ENCODE results near the gene DHDDS. TPM values are rescaled to one million over a fixed set of nuclear protein-coding genes. Genes with fewer than 3 reads are reported as not detected.

Gene DHDDS
- total RNA-seq, 1 donor from 2014 or later = 50.4 TPM

GRCh38 chr1:26452459-26453183 is 20.5 kb downstream of the DHDDS start:
- H3K9me3 Mint-ChIP-seq (ENCODE audit: unreplicated experiment) = no peaks in the 10 kb centered on the region
- TF ChIP-seq CTCF (IDR thresholded peaks at IDR 0.05) = no peak
- H3K36me3 Mint-ChIP-seq (ENCODE audit: unreplicated experiment) = peaks cover 32% of the 10 kb centered on the region
- DNase-seq (ENCODE audit: extremely low spot score, unreplicated experiment) = no peak
- no peak overlapping the region for H3K27ac Mint-ChIP-seq (ENCODE audit: unreplicated experiment)
- no peaks in the 10 kb centered on the region for H3K4me1 Mint-ChIP-seq (ENCODE audit: unreplicated experiment)
- no peaks in the 10 kb centered on the region for H3K27me3 Mint-ChIP-seq (ENCODE audit: unreplicated experiment)
- no peak overlapping the region for H3K4me3 Mint-ChIP-seq (ENCODE audit: unreplicated experiment)

DNA sequence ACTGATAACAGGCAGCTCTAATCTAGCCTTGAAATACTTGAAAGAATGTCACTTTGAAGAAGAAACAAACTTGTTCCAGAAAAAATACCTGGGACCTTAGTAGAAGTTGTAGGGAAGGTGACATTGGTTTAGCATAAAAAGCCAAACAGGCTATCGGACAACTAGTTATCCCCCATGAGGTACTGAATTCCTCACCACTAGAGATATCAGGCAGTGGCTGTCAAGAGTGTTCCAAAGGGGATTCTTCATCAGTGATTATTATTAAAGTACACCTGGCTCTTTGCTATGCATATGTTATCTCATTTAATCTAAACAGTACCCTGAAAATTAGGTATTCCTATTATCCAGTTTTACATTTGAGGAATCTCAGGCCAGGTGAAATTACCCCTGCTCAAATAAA is 27.0 kb downstream of the DHDDS start:
- no peak for TF ChIP-seq CTCF (IDR thresholded peaks at IDR 0.05)
- no peak overlapping the region for H3K4me3 Mint-ChIP-seq (ENCODE audit: unreplicated experiment)
- H3K36me3 Mint-ChIP-seq (ENCODE audit: unreplicated experiment) = peaks cover 33% of the 10 kb centered on the region
- no peak overlapping the region for H3K27ac Mint-ChIP-seq (ENCODE audit: unreplicated experiment)
- no peaks in the 10 kb centered on the region for H3K27me3 Mint-ChIP-seq (ENCODE audit: unreplicated experiment)
- DNase-seq (ENCODE audit: extremely low spot score, unreplicated experiment) = no peak
- no peaks in the 10 kb centered on the region for H3K4me1 Mint-ChIP-seq (ENCODE audit: unreplicated experiment)
- H3K9me3 Mint-ChIP-seq (ENCODE audit: unreplicated experiment) = no peaks in the 10 kb centered on the region

GRCh38 chr1:26459573-26460031 is 27.5 kb downstream of the DHDDS start:
- Mint-ChIP-seq H3K9me3 (ENCODE audit: unreplicated experiment) (no peaks in the 10 kb centered on the region), H3K4me3 (ENCODE audit: unreplicated experiment) (no peak overlapping the region)
- TF ChIP-seq CTCF (IDR thresholded peaks at IDR 0.05) = no peak

DNA sequence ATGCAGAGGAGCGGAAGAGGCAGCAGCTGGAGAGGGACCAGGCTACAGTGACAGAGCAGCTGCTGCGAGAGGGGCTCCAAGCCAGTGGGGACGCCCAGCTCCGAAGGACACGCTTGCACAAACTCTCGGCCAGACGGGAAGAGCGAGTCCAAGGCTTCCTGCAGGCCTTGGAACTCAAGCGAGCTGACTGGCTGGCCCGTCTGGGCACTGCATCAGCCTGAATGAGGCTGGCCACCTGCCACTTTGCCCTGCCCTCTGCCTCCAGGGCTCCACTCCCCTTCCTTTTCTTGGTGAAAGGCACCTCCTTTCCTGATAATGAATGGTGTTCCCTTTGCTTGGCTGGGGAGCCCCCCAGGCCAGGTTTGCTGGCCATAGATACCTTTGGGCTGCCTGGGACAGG is 36.8 kb downstream of the DHDDS start:
- Mint-ChIP-seq H3K4me3 (ENCODE audit: unreplicated experiment) (no peak overlapping the region), H3K27me3 (ENCODE audit: unreplicated experiment) (no peaks in the 10 kb centered on the region), H3K9me3 (ENCODE audit: unreplicated experiment) (no peaks in the 10 kb centered on the region), H3K36me3 (ENCODE audit: unreplicated experiment) (peaks cover 46% of the 10 kb centered on the region), H3K27ac (ENCODE audit: unreplicated experiment) (no peak overlapping the region), H3K4me1 (ENCODE audit: unreplicated experiment) (peaks cover 29% of the 10 kb centered on the region)
- DNase-seq (ENCODE audit: extremely low spot score, unreplicated experiment) = no peak
- no peak for TF ChIP-seq CTCF (IDR thresholded peaks at IDR 0.05)

More at GRCh38 chr1:26459573-26460031, 27.5 kb downstream of the DHDDS start:
- H3K27ac Mint-ChIP-seq (ENCODE audit: unreplicated experiment) = no peak overlapping the region
- no peak for DNase-seq (ENCODE audit: extremely low spot score, unreplicated experiment)
- H3K36me3 Mint-ChIP-seq (ENCODE audit: unreplicated experiment) = peaks cover 33% of the 10 kb centered on the region
- H3K4me1 Mint-ChIP-seq (ENCODE audit: unreplicated experiment) = no peaks in the 10 kb centered on the region
- no peaks in the 10 kb centered on the region for H3K27me3 Mint-ChIP-seq (ENCODE audit: unreplicated experiment)

- H3K4me1 Mint-ChIP-seq (ENCODE audit: unreplicated experiment) = peaks cover 34% of the 10 kb centered on the region
These were observed 37.4 kb downstream of the DHDDS start for GRCh38 chr1:26469558-26469957.

More at GRCh38 chr1:26469558-26469957, 37.4 kb downstream of the DHDDS start:
- no peaks in the 10 kb centered on the region for H3K27me3 Mint-ChIP-seq (ENCODE audit: unreplicated experiment)
- peaks cover 52% of the 10 kb centered on the region for H3K36me3 Mint-ChIP-seq (ENCODE audit: unreplicated experiment)
- DNase-seq (ENCODE audit: extremely low spot score, unreplicated experiment) = no peak
- H3K27ac Mint-ChIP-seq (ENCODE audit: unreplicated experiment) = no peak overlapping the region
- TF ChIP-seq CTCF (IDR thresholded peaks at IDR 0.05) = no peak
- no peaks in the 10 kb centered on the region for H3K9me3 Mint-ChIP-seq (ENCODE audit: unreplicated experiment)
- H3K4me3 Mint-ChIP-seq (ENCODE audit: unreplicated experiment) = peak overlapping the region; percentile 10
